ENCODE measurements around the gene CYB561D2. TPM values are rescaled to one million over a fixed set of nuclear protein-coding genes. Genes with fewer than 3 reads are reported as not detected.

CYB561D2 gene
- total RNA-seq, 6 donors from 2014 or later, result 13.2 to 35.4 (median 26.8) TPM

DNA sequence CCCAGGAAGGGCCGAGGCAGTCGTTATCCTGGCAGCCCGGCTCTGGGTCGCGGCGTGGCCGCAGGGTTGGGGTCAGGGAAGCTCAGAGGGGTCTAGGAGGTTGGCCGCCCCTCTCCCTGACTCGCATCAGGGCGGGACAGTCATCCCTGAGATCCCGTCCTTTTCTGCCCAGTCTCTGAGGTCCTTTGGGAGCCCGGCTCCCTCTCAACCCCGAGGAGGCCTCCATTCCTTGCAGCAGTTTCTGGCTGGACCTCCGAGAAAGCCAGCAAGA is 28.6 kb upstream of the CYB561D2 start:
- H3K4me3 ChIP-seq, result peak overlapping the region; percentile 65 to 96 (median 74)
- H3K4me1 ChIP-seq, result peaks cover 71 to 87% (median 82%) of the 10 kb centered on the region in 4 donors
- H3K36me3 ChIP-seq, result peaks cover 9 to 57% (median 39%) of the 10 kb centered on the region in 4 donors
- peak in 1 of 2 donors; percentile 88 for DNase-seq
- H3K27me3 ChIP-seq, result no peaks in the 10 kb centered on the region
- no peak for ATAC-seq (ENCODE audit: low FRiP score in 2 of 2)
- H3K9me3 ChIP-seq, result no peaks in the 10 kb centered on the region
- TF ChIP-seq, protein P1, sequence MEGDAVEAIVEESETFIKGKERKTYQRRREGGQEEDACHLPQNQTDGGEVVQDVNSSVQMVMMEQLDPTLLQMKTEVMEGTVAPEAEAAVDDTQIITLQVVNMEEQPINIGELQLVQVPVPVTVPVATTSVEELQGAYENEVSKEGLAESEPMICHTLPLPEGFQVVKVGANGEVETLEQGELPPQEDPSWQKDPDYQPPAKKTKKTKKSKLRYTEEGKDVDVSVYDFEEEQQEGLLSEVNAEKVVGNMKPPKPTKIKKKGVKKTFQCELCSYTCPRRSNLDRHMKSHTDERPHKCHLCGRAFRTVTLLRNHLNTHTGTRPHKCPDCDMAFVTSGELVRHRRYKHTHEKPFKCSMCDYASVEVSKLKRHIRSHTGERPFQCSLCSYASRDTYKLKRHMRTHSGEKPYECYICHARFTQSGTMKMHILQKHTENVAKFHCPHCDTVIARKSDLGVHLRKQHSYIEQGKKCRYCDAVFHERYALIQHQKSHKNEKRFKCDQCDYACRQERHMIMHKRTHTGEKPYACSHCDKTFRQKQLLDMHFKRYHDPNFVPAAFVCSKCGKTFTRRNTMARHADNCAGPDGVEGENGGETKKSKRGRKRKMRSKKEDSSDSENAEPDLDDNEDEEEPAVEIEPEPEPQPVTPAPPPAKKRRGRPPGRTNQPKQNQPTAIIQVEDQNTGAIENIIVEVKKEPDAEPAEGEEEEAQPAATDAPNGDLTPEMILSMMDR (IDR thresholded peaks at IDR 0.05), result peak in 1 of 6 experiments; percentile 4
- TF ChIP-seq EP300 (IDR thresholded peaks at IDR 0.05) (no peak), POLR2A (IDR thresholded peaks at IDR 0.05) (peak in 1 of 4 donors; percentile 47)
- H3K27ac ChIP-seq, result peak overlapping the region; percentile 94 to 97 (median 95)
- 19 to 27% methylated on average over 2 to 7 of the region's 14 CpGs for WGBS, 2 donors

- ATAC-seq (ENCODE audit: low FRiP score in 2 of 2), result peak in 1 of 2 donors; percentile 1
- peaks cover 71 to 87% (median 82%) of the 10 kb centered on the region in 4 donors for H3K4me1 ChIP-seq
- 26 to 36% methylated on average over 24 to 31 of the region's 31 CpGs for whole genome bisulfite sequencing, 2 donors
Observed at GRCh38 chr3:50322386-50323091, 28.1 kb upstream of the CYB561D2 start, which contains the start of gene HYAL2. TSS of gene HYAL2 (minus strand) at chr3:50322745. CDS start at chr3:50320489, 2,256 bp downstream.

DNA sequence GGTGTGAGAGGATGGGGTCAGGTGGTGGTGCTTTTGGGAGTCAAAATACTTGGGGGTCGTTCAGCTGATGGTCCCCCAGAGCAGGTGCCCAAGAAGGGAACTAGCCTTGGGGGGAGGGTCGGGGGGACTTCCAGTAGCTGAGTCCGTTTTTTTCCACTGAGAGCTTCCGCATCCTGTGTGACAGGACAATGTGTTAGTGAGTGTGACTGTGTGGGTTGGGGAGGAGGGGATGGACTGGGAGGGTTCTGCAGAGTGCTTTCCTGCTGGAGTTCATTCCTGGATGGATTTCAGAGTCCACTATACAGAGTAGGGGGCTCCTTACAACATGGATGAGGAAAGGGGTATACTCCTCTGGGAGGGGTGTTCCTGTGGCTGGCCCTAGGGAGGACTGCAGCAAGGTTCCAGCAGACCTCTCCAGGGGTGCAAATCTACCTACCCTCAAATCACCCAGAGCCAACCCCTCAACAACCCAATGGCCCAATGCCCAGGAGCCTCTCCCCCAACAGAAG is 27.5 kb upstream of the CYB561D2 start:
- Histone ChIP-seq H3K27ac (peak overlapping the region; percentile 94 to 97 (median 95)), H3K4me3 (peak overlapping the region in 3 of 4 donors; percentile 65 to 96 (median 79)), H3K9me3 (no peaks in the 10 kb centered on the region), H3K4me1 (peaks cover 65 to 84% (median 77%) of the 10 kb centered on the region in 4 donors), H3K27me3 (no peaks in the 10 kb centered on the region), H3K36me3 (peaks cover 5 to 46% (median 30%) of the 10 kb centered on the region in 4 donors)
- TF ChIP-seq POLR2A (IDR thresholded peaks at IDR 0.05) (no peak), EP300 (IDR thresholded peaks at IDR 0.05) (peak in 2 of 4 donors; percentile 26 to 80), POLR2AphosphoS5 (IDR thresholded peaks at IDR 0.05) (peak in 1 of 2 donors; percentile 5)
- TF ChIP-seq, protein P1 (IDR thresholded peaks at IDR 0.05), result no peak
- ATAC-seq (ENCODE audit: low FRiP score in 2 of 2), result peak in 1 of 2 donors; percentile 34
- 30 to 47% methylated on average over 3 to 4 of the region's 4 CpGs for WGBS, 2 donors
- peak in 1 of 2 donors; percentile 70 for DNase-seq

More at GRCh38 chr3:50322386-50323091, 28.1 kb upstream of the CYB561D2 start, which contains the start of gene HYAL2:
- TF ChIP-seq POLR2AphosphoS5 (IDR thresholded peaks at IDR 0.05), result peak; percentile 90 to 93
- TF ChIP-seq POLR2A (IDR thresholded peaks at IDR 0.05), result peak in 3 of 4 donors; percentile 29 to 66 (median 57)
- TF ChIP-seq, protein P1 (IDR thresholded peaks at IDR 0.05), result no peak
- TF ChIP-seq EP300 (IDR thresholded peaks at IDR 0.05), result peak in 2 of 4 donors; percentile 82 to 93
- Histone ChIP-seq H3K27ac (peak within 1 kb of the TSS; percentile 94 to 97 (median 95)), H3K9me3 (no peaks in the 10 kb centered on the region), H3K36me3 (peaks cover 9 to 52% (median 34%) of the 10 kb centered on the region in 4 donors), H3K4me3 (peak within 1 kb of the TSS; percentile 65 to 96 (median 74)), H3K27me3 (no peaks in the 10 kb centered on the region)
- peak; percentile 60 to 82 for DNase-seq

- DNase-seq, result peak in 1 of 2 donors; percentile 74
Observed at GRCh38 chr3:50323614-50324199, 27.0 kb upstream of the CYB561D2 start.

More at GRCh38 chr3:50323614-50324199, 27.0 kb upstream of the CYB561D2 start:
- peaks cover 60 to 84% (median 74%) of the 10 kb centered on the region in 4 donors for H3K4me1 ChIP-seq
- no peaks in the 10 kb centered on the region for H3K9me3 ChIP-seq
- H3K27ac ChIP-seq, result peak overlapping the region; percentile 94 to 97 (median 95)
- ATAC-seq (ENCODE audit: low FRiP score in 2 of 2), result peak in 1 of 2 donors; percentile 23
- peaks cover 3 to 41% (median 26%) of the 10 kb centered on the region in 4 donors for H3K36me3 ChIP-seq
- H3K4me3 ChIP-seq, result peak overlapping the region in 3 of 4 donors; percentile 65 to 96 (median 79)
- peak in 2 of 4 donors; percentile 12 to 23 for TF ChIP-seq POLR2A (IDR thresholded peaks at IDR 0.05)
- peak; percentile 85 to 99 (median 96) for TF ChIP-seq EP300 (IDR thresholded peaks at IDR 0.05)
- TF ChIP-seq, protein P1 (IDR thresholded peaks at IDR 0.05), result peak in 5 of 6 experiments; percentile 18 to 72 (median 49)
- peak; percentile 95 to 96 for TF ChIP-seq POLR2AphosphoS5 (IDR thresholded peaks at IDR 0.05)
- 20 to 63% methylated on average over 3 to 5 of the region's 5 CpGs for WGBS, 2 donors
- H3K27me3 ChIP-seq, result no peaks in the 10 kb centered on the region

Data from upper lobe of left lung (tissue), 6 donors.